Ishikawa (cell line): Measurements from ENCODE around the gene SCN2B.

ENCODE experiments used
- CEBPB ChIP-seq: IDR thresholded peaks from 2 replicates; pipeline ENCODE4 v1.6.1; 2012
- CREB1 ChIP-seq: IDR thresholded peaks from 2 replicates; pipeline ENCODE4 v1.6.1; 2012; ENCODE audit warnings: low read depth
- EP300 ChIP-seq: IDR thresholded peaks from 2 replicates; pipeline ENCODE4 v1.6.1; 2012; ENCODE audit warnings: borderline replicate concordance
- FOXM1 ChIP-seq: IDR thresholded peaks from 2 replicates; pipeline ENCODE4 v1.6.1; 2012; ENCODE audit warnings: low read depth, borderline replicate concordance
- NFIC ChIP-seq: IDR thresholded peaks from 2 replicates; pipeline ENCODE4 v1.6.1; 2012
- TAF1 ChIP-seq: IDR thresholded peaks from 2 replicates; pipeline ENCODE4 v1.6.1; 2012; ENCODE audit warnings: low read depth, mild to moderate bottlenecking
- TCF12 ChIP-seq: IDR thresholded peaks from 2 replicates; pipeline ENCODE4 v1.6.1; 2012; ENCODE audit warnings: low read depth
- YY1 ChIP-seq: IDR thresholded peaks from 2 replicates; pipeline ENCODE4 v1.6.1; 2012; ENCODE audit warnings: low read depth
- ZBTB7A ChIP-seq: IDR thresholded peaks from 2 replicates; pipeline ENCODE4 v1.6.1; 2012; ENCODE audit warnings: low read depth
- TF ChIP-seq, protein P1 (sequence below): IDR thresholded peaks from 2 replicates; pipeline ENCODE4 v1.6.1; 2012
- TF ChIP-seq, protein P2 (sequence below): IDR thresholded peaks from 2 replicates; pipeline ENCODE4 v1.6.1; 2012
- TF ChIP-seq, protein P3 (sequence below): IDR thresholded peaks from 2 replicates; pipeline ENCODE4 v1.6.1; 2012; ENCODE audit warnings: low read depth, mild to moderate bottlenecking

DNA sequence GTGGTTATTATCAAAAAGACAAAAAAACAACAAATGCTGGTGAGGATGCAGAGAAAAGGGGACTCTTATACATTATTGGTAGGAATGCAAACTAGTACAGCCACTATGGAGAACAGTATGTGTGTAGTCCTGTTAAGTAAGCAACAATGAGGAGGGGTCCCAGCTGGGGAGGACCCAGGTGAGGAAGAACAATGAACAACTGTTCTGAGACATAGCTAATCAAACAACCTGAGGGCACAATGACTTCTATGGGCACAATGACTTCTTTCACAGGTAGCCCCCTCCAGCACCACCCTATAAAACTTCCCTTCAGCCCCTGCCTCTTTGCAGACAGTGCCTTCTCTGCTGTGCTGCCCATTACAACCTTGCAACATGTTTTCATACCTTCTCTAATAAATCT, 42.8 kb upstream of the SCN2B start:
- no peak for TF ChIP-seq EP300
- TF ChIP-seq, protein P1, sequence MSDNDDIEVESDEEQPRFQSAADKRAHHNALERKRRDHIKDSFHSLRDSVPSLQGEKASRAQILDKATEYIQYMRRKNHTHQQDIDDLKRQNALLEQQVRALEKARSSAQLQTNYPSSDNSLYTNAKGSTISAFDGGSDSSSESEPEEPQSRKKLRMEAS: no peak
- TF ChIP-seq TAF1: no peak
- no peak for TF ChIP-seq YY1
- TF ChIP-seq, protein P2, sequence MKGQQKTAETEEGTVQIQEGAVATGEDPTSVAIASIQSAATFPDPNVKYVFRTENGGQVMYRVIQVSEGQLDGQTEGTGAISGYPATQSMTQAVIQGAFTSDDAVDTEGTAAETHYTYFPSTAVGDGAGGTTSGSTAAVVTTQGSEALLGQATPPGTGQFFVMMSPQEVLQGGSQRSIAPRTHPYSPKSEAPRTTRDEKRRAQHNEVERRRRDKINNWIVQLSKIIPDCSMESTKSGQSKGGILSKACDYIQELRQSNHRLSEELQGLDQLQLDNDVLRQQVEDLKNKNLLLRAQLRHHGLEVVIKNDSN: no peak
- no peak for TF ChIP-seq CEBPB
- TF ChIP-seq, protein P3, sequence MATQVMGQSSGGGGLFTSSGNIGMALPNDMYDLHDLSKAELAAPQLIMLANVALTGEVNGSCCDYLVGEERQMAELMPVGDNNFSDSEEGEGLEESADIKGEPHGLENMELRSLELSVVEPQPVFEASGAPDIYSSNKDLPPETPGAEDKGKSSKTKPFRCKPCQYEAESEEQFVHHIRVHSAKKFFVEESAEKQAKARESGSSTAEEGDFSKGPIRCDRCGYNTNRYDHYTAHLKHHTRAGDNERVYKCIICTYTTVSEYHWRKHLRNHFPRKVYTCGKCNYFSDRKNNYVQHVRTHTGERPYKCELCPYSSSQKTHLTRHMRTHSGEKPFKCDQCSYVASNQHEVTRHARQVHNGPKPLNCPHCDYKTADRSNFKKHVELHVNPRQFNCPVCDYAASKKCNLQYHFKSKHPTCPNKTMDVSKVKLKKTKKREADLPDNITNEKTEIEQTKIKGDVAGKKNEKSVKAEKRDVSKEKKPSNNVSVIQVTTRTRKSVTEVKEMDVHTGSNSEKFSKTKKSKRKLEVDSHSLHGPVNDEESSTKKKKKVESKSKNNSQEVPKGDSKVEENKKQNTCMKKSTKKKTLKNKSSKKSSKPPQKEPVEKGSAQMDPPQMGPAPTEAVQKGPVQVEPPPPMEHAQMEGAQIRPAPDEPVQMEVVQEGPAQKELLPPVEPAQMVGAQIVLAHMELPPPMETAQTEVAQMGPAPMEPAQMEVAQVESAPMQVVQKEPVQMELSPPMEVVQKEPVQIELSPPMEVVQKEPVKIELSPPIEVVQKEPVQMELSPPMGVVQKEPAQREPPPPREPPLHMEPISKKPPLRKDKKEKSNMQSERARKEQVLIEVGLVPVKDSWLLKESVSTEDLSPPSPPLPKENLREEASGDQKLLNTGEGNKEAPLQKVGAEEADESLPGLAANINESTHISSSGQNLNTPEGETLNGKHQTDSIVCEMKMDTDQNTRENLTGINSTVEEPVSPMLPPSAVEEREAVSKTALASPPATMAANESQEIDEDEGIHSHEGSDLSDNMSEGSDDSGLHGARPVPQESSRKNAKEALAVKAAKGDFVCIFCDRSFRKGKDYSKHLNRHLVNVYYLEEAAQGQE: no peak
- TF ChIP-seq NFIC: no peak
- no peak for TF ChIP-seq ZBTB7A
- TF ChIP-seq FOXM1: no peak
- TF ChIP-seq CREB1: no peak
- no peak for TF ChIP-seq TCF12
